GM21381 (cell line): ENCODE results near the gene SIVA1.

Experiments
- ATAC-seq: cut with Tn5 transposase; IDR thresholded peaks from one replicate; pipeline ENCODE4 v1.9.1; 2021; ENCODE audit warnings: mild to moderate bottlenecking, moderate library complexity; ENCODE audit not compliant: unreplicated experiment

SIVA1 gene

DNA sequence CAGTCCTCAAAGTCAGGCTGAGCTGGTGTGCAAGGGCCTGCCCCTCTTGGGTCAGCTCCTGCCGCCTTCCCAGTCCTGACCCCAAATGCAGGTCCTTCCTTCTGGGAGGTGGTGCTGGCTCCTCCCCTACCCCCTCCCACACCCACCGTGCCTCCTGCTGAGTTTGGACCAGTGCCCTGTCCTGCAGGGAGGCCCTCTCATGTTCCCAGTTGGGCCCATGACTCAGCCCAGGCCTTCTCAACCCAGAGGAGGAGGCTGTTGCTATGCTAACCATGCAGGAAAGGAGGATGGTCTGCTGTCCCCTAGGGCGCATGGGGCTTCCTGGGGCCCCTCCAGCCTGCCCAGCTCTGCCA, 52.4 kb downstream of the SIVA1 start:
- no peak for ATAC-seq

DNA sequence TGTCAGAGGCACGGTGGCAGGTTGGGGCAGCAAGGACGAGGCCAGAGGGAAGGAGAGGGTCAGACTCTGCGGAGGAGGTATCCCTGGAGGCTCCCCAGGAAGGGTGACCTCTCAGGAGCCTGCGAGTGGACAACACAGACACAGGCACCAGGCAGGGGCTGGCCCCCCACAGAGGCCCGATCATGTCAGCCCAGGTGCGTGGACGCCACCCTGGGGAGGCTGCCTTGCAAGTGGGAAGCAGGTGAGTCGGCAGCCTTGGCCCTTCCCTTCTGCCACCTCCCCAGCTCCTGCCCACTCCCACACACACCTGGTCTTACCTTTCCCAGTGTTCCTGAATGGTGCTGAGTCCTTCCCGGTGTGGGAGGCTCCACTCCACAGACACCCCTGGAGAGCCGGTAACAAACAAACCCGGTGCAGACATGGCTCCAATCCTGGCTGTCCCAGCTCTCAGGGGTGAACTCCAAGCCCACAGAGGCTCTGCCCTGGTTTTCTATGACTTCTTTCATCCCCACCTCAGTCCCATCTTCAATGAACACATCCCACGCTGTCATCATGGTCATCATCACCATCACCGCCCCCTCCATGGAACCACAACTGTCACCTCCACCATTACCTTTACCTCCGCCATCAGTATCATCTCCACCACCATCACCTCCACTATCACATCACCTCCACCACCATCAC, 53.1 kb downstream of the SIVA1 start:
- no peak for ATAC-seq

DNA sequence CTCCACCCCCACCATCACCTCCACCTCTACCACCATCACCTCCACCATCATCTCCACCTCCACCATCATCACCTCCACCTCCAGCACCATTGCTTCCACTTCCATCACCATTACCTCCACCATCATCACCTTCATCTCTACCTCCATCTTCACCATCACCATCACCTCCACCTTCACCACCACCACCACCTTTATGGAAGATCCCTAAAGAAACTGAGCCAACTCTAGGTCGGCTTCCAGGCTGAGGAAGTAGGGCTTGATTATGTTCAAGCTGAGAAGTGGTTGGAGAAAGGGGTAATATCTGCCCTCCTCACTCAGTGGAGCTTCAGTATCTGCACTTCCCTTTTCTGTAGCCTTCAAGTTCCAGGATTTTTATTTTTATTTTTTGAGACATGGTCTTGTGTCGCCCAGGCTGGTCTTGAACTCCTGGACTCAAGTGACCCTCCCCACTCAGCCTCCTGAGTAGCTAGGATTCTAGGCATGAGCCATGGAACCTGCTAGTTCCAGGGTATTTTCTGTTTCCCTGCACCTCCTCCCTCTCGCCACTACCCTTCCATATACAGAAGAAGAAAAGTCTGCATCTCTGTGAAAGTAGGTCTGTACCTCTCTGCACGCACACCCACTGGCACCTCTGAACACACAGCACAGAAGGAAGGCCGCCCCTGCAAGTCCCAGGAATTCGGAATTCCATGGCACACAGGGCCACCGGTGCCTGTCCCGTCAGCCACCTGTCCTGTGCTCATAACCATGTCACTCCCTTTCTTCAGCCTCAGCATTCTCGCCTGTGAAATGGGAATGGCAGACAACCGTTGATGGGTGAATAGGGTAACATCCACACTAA, 53.9 kb downstream of the SIVA1 start:
- no peak for ATAC-seq

DNA sequence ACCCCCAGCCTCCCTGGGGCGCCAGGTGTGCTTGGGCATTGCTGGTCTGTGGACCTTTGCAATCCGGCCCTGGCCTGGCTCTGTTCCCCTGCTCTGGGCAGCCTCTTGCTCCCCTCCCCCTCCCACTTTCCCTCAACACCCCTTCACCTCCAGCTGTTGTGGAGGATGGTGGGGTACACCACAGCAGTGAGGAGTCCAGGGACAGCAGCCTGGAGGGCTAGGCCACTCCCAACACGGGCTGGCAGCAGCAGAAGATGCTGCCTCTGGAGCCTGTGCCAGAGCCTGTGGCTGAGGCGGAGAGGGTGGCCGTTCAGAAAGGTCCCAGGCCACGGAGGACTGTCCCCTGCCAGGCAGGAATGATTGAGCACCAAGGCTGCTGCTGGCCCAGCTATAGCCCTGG, 55.5 kb downstream of the SIVA1 start:
- no peak for ATAC-seq
